SK-N-SH (cell line): ENCODE measurements around the gene GUCA1C. TPM values are rescaled to one million over a fixed set of nuclear protein-coding genes. Genes with fewer than 3 reads are reported as not detected.

Experiments used
- CTCF ChIA-PET: fragments of 300-600, 350-600 bp; formaldehyde crosslinking; extraction: SDS; loops from one replicate; lab custom pipeline; 2021; lab: Yijun Ruan, JAX
- POLR2A ChIA-PET: fragments of 350-600 bp; sonication (Branson Sonifier 250); formaldehyde crosslinking; extraction: SDS; loops from one replicate; lab custom pipeline; 2020; ENCODE audit warnings: antibody characterized with exemption, inconsistent platforms; lab: Yijun Ruan, JAX
- DNase-seq: peaks from one replicate; pipeline ENCODE4 v3.0.0; 2012
- H2AFZ ChIP-seq: fragments of 200-600 bp; sonication (generic); 2 replicates; pipeline ENCODE4 v1.8.1; 2016; ENCODE audit warnings: antibody characterized with exemption, mild to moderate bottlenecking, low read depth
- H3F3A ChIP-seq: fragments of 200-600 bp; sonication (generic); replicated peaks from 2 replicates; pipeline ENCODE3; 2016; ENCODE audit warnings: antibody characterized with exemption, mild to moderate bottlenecking; ENCODE audit not compliant: insufficient read depth
- H3K27ac ChIP-seq, 2 experiments: fragments of 200-500 bp in 1 of 2; fragments of 200-600 bp in 1 of 2; sonication (Bioruptor generic) in 1 of 2; sonication (generic), shearing (Covaris generic) in 1 of 2; 2 replicates each; pipeline versions ENCODE4 v1.5.1 to v1.6.1; 2014 to 2016; ENCODE audit warnings: low read depth in 2 of 2, inconsistent platforms in 1 of 2, low read length in 1 of 2, mild to moderate bottlenecking in 1 of 2, mixed read lengths in 1 of 2
- H3K27me3 ChIP-seq: fragments of 200-600 bp; sonication (generic), shearing (Covaris generic); 2 replicates; pipeline ENCODE4 v1.6.1; 2016; ENCODE audit warnings: mixed run types; ENCODE audit not compliant: insufficient read depth
- H3K36me3 ChIP-seq, 2 experiments: fragments of 200-500 bp in 1 of 2; fragments of 200-600 bp in 1 of 2; sonication (Bioruptor generic) in 1 of 2; sonication (generic) in 1 of 2; replicated peaks in 1 of 2; 2 replicates each; pipeline versions ENCODE3 to v1.5.1; 2014 to 2016; ENCODE audit warnings: low read length in 1 of 2, mild to moderate bottlenecking in 1 of 2; ENCODE audit not compliant: insufficient read depth in 2 of 2, control insufficient read depth in 1 of 2
- H3K4me1 ChIP-seq, 2 experiments: fragments of 200-500 bp in 1 of 2; fragments of 200-600 bp in 1 of 2; sonication (Bioruptor generic) in 1 of 2; sonication (generic), shearing (Covaris generic) in 1 of 2; 2 replicates each; pipeline versions ENCODE4 v1.5.1 to v1.6.1; 2014 to 2016; ENCODE audit warnings: low read depth in 1 of 2, low read length in 1 of 2, mixed run types in 1 of 2; ENCODE audit not compliant: insufficient read depth in 2 of 2, control insufficient read depth in 1 of 2
- H3K4me2 ChIP-seq: fragments of 200-600 bp; sonication (generic), shearing (Covaris generic); 2 replicates; pipeline ENCODE4 v1.6.1; 2017; ENCODE audit warnings: mixed run types
- H3K4me3 ChIP-seq, 2 experiments: fragments of 200-500 bp in 1 of 2; fragments of 200-600 bp in 1 of 2; sonication (Bioruptor generic) in 1 of 2; sonication (generic), shearing (Covaris generic) in 1 of 2; 2 replicates each; pipeline versions ENCODE4 v1.5.1 to v1.8.1; 2014 to 2016; ENCODE audit warnings: low read depth in 2 of 2, inconsistent platforms in 1 of 2, low read length in 1 of 2, mild to moderate bottlenecking in 1 of 2, mixed read lengths in 1 of 2, moderate library complexity in 1 of 2
- H3K79me2 ChIP-seq: fragments of 200-600 bp; sonication (generic); 2 replicates; pipeline ENCODE4 v1.8.1; 2017; ENCODE audit warnings: mild to moderate bottlenecking; ENCODE audit not compliant: insufficient read depth
- H3K9ac ChIP-seq: fragments of 200-600 bp; sonication (generic); 2 replicates; pipeline ENCODE4 v1.6.1; 2017; ENCODE audit warnings: mixed run types
- H3K9me2 ChIP-seq: fragments of 200-600 bp; sonication (generic); 2 replicates; pipeline ENCODE4 v1.6.1; 2017; ENCODE audit warnings: mixed run types
- H3K9me3 ChIP-seq: fragments of 200-600 bp; sonication (generic); 2 replicates; pipeline ENCODE4 v1.6.1; 2017; ENCODE audit warnings: mixed run types, mild to moderate bottlenecking, moderate library complexity
- H4K20me1 ChIP-seq: fragments of 200-600 bp; sonication (generic); 2 replicates; pipeline ENCODE4 v1.6.1; 2017; ENCODE audit warnings: mild to moderate bottlenecking, mixed run types; ENCODE audit not compliant: insufficient read depth
- CHD2 ChIP-seq: fragments of 150-350 bp; IDR thresholded peaks from 2 replicates; pipeline ENCODE4 v1.6.1; 2018; ENCODE audit warnings: low read length; ENCODE audit not compliant: partially characterized antibody
- CTCF ChIP-seq: fragments of 200-600 bp; sonication (generic); IDR thresholded peaks from 2 replicates; pipeline ENCODE4 v1.6.1; 2017; ENCODE audit warnings: antibody characterized with exemption, mild to moderate bottlenecking, moderate library complexity
- ELF1 ChIP-seq: IDR thresholded peaks from 2 replicates; pipeline ENCODE4 v1.4.0; 2012
- EP300 ChIP-seq, 2 experiments: IDR thresholded peaks; 2 replicates each; pipeline versions ENCODE4 v1.4.0 to v1.6.1; 2012; ENCODE audit warnings: borderline replicate concordance in 1 of 2, low read depth in 1 of 2, low read length in 1 of 2
- EZH2phosphoT487 ChIP-seq: fragments of 200-600 bp; sonication (generic); IDR thresholded peaks from 2 replicates; pipeline ENCODE4 v1.6.1; 2017; ENCODE audit warnings: low read depth, mixed run types, mild to moderate bottlenecking, antibody characterized with exemption, moderate library complexity, borderline replicate concordance
- FOSL2 ChIP-seq: IDR thresholded peaks from 2 replicates; pipeline ENCODE4 v1.4.0; 2012; ENCODE audit warnings: low read depth, mild to moderate bottlenecking, moderate library complexity, borderline replicate concordance
- IRF3 ChIP-seq: fragments of 150-350 bp; IDR thresholded peaks from 2 replicates; pipeline ENCODE4 v1.6.1; 2016; ENCODE audit warnings: mild to moderate bottlenecking, low read depth, low read length
- JUND ChIP-seq: IDR thresholded peaks from 2 replicates; pipeline ENCODE4 v1.4.0; 2012
- MEF2A ChIP-seq: IDR thresholded peaks from 2 replicates; pipeline ENCODE4 v1.4.0; 2012; ENCODE audit warnings: low read depth, borderline replicate concordance
- NRF1 ChIP-seq: IDR thresholded peaks from 2 replicates; pipeline ENCODE4 v1.6.1; 2012; ENCODE audit warnings: low read depth, mild to moderate bottlenecking, low read length
- REST ChIP-seq: IDR thresholded peaks from 2 replicates; pipeline ENCODE4 v1.6.1; 2012; ENCODE audit warnings: mild to moderate bottlenecking, low read depth, low read length, moderate library complexity
- SIN3A ChIP-seq: IDR thresholded peaks from 2 replicates; pipeline ENCODE4 v1.6.1; 2012; ENCODE audit warnings: low read depth, mild to moderate bottlenecking, low read length, moderate library complexity, borderline replicate concordance
- SMC3 ChIP-seq: IDR thresholded peaks from 2 replicates; pipeline ENCODE4 v1.6.1; 2012; ENCODE audit warnings: low read depth, low read length, improper control_type of control experiment
- TCF12 ChIP-seq: IDR thresholded peaks from 2 replicates; pipeline ENCODE4 v1.4.0; 2012
- USF2 ChIP-seq: fragments of 150-350 bp; IDR thresholded peaks from 2 replicates; pipeline ENCODE4 v1.6.1; 2017; ENCODE audit warnings: antibody characterized with exemption, low read length, low read depth, borderline replicate concordance
- WGBS: methylation state at CpG from one replicate; pipeline ENCODE4 v1.1.6; 2017; ENCODE audit warnings: low lambda C conversion rate; 5-methylcytosine and 5-hydroxymethylcytosine counted together
- polyA plus RNA-seq, 3 experiments: library from polyadenylated mRNA; depleted of rRNA; stranded (reverse); fragments of >200 nt; gene quantifications; 2 replicates each; pipeline ENCODE4 v1.2.3, GENCODE V29; 2012
- TF ChIP-seq, protein P1 (sequence below): IDR thresholded peaks from 2 replicates; pipeline ENCODE4 v1.4.0; 2012; ENCODE audit warnings: low read depth
- TF ChIP-seq, protein P2 (sequence below): IDR thresholded peaks from 2 replicates; pipeline ENCODE4 v1.4.0; 2012; ENCODE audit warnings: low read depth, borderline replicate concordance

The GUCA1C gene
- polyA plus RNA-seq, 1 of the 3 experiments (the other 2 are of a cell fraction) = not detected

DNA sequence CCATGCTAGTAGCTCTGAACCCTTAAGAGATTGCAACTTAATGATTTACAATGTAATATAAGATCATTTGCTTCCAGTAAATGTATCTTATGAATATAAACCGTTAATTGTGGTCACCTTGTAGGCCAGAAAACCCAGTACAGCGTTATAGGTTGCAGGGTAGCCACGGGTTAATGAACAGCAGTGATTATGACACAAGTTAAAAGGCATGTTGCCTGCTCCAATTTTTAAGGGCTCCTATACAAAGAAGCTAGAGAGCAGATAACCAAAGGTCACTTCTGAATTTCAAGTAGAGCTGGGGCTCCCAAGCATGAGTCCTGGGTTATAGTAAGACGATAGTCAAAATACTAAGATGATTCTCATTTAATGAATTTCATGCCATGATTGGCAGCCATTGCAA lies 13.5 kb downstream of the GUCA1C start:
- H3K4me1 ChIP-seq = peaks cover 0 to 6% of the 10 kb centered on the region in 2 experiments; a peak in 1 of 4 replicates
- no peaks in the 10 kb centered on the region for H3K79me2 ChIP-seq
- H3K9me2 ChIP-seq = no peaks in the 10 kb centered on the region
- no peak overlapping the region for H3K27ac ChIP-seq
- no peak overlapping the region for H2AFZ ChIP-seq
- H3K4me3 ChIP-seq = no peak overlapping the region
- CTCF ChIA-PET = interaction anchor here (0.8 to 1.0 kb wide), 2 partner anchors 13 to 25 kb away, joined by 3 to 4 read pairs; no protein-coding TSS in a partner anchor
- no peaks in the 10 kb centered on the region for H3K9me3 ChIP-seq
- no peaks in the 10 kb centered on the region for H3K36me3 ChIP-seq
- no peak overlapping the region for H3K9ac ChIP-seq
- TF ChIP-seq SMC3 (no peak), USF2 (no peak), TCF12 (no peak), SIN3A (no peak), IRF3 (no peak), JUND (no peak), NRF1 (no peak), CTCF (no peak), REST (no peak), FOSL2 (no peak), EZH2phosphoT487 (no peak), MEF2A (no peak), EP300 (IDR thresholded peaks at IDR 0.05; ENCODE audit: borderline replicate concordance in 1 of 2, low read depth in 1 of 2, low read length in 1 of 2) (no peak), CHD2 (no peak), ELF1 (no peak)
- TF ChIP-seq, protein P1, sequence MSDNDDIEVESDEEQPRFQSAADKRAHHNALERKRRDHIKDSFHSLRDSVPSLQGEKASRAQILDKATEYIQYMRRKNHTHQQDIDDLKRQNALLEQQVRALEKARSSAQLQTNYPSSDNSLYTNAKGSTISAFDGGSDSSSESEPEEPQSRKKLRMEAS = no peak
- TF ChIP-seq, protein P2, sequence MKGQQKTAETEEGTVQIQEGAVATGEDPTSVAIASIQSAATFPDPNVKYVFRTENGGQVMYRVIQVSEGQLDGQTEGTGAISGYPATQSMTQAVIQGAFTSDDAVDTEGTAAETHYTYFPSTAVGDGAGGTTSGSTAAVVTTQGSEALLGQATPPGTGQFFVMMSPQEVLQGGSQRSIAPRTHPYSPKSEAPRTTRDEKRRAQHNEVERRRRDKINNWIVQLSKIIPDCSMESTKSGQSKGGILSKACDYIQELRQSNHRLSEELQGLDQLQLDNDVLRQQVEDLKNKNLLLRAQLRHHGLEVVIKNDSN = no peak
- POLR2A ChIA-PET = no interaction called here
- no peaks in the 10 kb centered on the region for H3K27me3 ChIP-seq
- DNase-seq = no peak
- 69% methylated on average over 4 of the region's 4 CpGs for WGBS
- H4K20me1 ChIP-seq = no peaks in the 10 kb centered on the region
- H3K4me2 ChIP-seq = no peak overlapping the region
- H3F3A ChIP-seq = no peaks in the 10 kb centered on the region
